Hepatocyte (in vitro differentiated cells): ENCODE results near the gene TAF12.

ENCODE experiments used
- CTCF ChIP-seq: fragments of 200-600 bp; sonication (generic); IDR thresholded peaks from 2 replicates; pipeline ENCODE4 v1.5.1; 2016; ENCODE audit warnings: antibody characterized with exemption, mild to moderate bottlenecking; ENCODE audit not compliant: poor library complexity
- EZH2phosphoT487 ChIP-seq: fragments of 200-600 bp; sonication (generic); IDR thresholded peaks from one replicate; pipeline ENCODE4 v1.6.1; 2018; ENCODE audit warnings: antibody characterized with exemption, mild to moderate bottlenecking, low read depth, moderate library complexity; ENCODE audit not compliant: unreplicated experiment, severe bottlenecking

DNA sequence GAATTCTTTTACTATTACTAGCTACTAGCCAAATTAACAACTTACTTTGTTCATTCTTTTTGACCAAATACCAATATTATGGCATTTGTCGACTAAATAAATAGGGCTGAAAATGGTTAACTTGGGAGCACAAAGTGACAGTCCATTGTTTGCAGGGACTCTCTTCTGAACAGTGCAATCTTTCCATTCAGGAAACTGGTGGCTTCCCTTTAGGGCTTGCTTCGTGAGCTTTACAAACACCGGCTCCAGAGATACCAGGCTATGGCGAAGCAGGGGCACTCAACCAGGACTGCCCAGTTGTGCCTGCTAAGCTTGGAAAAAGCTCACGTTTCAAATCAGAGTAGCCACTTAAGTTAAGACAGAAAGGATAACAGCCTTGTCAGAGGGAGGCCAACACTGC, 38.5 kb downstream of the TAF12 start:
- TF ChIP-seq CTCF (no peak), EZH2phosphoT487 (no peak)
